OCI-LY3 (cell line): ENCODE results near the gene NMBR.

Experiments
- CTCF ChIP-seq: fragments of 200-600, 300-600 bp; sonication (generic); IDR thresholded peaks from 2 replicates; pipeline ENCODE4 v1.5.1; 2014; ENCODE audit warnings: antibody characterized with exemption, low read length, low read depth
- EZH2phosphoT487 ChIP-seq: fragments of 200-600 bp; shearing (Covaris generic); IDR thresholded peaks from 2 replicates; pipeline ENCODE4 v1.6.1; 2018; ENCODE audit warnings: antibody characterized with exemption, mixed run types, low read depth

- TF ChIP-seq CTCF (no peak), EZH2phosphoT487 (no peak)
Measured at GRCh38 chr6:142165227-142165626, 18.3 kb upstream of the NMBR start.
